HAP-1 (cell line): ENCODE data around the gene THOC5.

Experiments used
- DNase-seq, 2 experiments: peaks; one replicate each; pipeline ENCODE4 v3.0.0-alpha.2; 2016 to 2020; ENCODE audit warnings: low spot score in 2 of 2
- H3K27me3 ChIP-seq: fragments of 250-450 bp; sonication (Bioruptor Pico); 2 replicates; pipeline ENCODE4 v1.5.1; 2020; ENCODE audit warnings: low read depth, mild to moderate bottlenecking, moderate library complexity
- H3K36me3 ChIP-seq: fragments of 250-450 bp; sonication (Bioruptor Pico); replicated peaks from 2 replicates; pipeline ENCODE4 v1.5.1; 2020; ENCODE audit warnings: mild to moderate bottlenecking
- H3K4me1 ChIP-seq: fragments of 250-450 bp; sonication (Bioruptor Pico); 2 replicates; pipeline ENCODE4 v1.5.1; 2020; ENCODE audit warnings: mild to moderate bottlenecking
- H3K4me3 ChIP-seq: fragments of 250-450 bp; sonication (Bioruptor Pico); 2 replicates; pipeline ENCODE4 v1.5.1; 2020; ENCODE audit warnings: mild to moderate bottlenecking, moderate library complexity
- H3K9me3 ChIP-seq: fragments of 250-450 bp; sonication (Bioruptor Pico); 2 replicates; pipeline ENCODE4 v1.5.1; 2020; ENCODE audit warnings: mild to moderate bottlenecking, moderate library complexity
- in situ Hi-C: fragments of 300-500 bp; cut with MboI; formaldehyde crosslinking; loops from 3 replicates; pipeline ENCODE4 v1.14.3; 2020; ENCODE audit warnings: low sequenced_read_pairs, inconsistent platforms, mixed read lengths

THOC5 gene

DNA sequence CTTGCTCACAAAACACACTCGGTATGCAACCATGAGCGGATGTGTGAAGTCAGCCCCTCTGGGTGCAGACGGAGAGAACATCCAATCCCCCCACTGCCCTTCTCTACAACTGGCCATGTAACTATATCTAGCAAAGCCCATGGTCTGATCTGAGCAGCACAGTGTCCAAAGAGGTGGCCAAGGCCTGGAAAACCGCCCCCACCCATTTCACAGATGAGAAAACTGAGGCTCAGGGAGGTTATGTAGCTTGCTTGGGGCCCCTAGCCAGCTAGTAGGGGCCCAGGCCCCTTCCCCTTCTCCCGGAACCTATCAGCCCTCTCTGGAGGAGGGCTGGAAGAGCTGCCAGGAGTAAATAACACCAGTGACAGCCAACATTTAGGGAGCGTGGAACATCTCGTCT, 89.0 kb downstream of the THOC5 start:
- Histone ChIP-seq H3K9me3 (no peaks in the 10 kb centered on the region), H3K27me3 (no peaks in the 10 kb centered on the region), H3K4me1 (no peaks in the 10 kb centered on the region), H3K36me3 (no peaks in the 10 kb centered on the region), H3K4me3 (no peak overlapping the region)
- in situ Hi-C loops, result no loop called here
- no peak for DNase-seq

DNA sequence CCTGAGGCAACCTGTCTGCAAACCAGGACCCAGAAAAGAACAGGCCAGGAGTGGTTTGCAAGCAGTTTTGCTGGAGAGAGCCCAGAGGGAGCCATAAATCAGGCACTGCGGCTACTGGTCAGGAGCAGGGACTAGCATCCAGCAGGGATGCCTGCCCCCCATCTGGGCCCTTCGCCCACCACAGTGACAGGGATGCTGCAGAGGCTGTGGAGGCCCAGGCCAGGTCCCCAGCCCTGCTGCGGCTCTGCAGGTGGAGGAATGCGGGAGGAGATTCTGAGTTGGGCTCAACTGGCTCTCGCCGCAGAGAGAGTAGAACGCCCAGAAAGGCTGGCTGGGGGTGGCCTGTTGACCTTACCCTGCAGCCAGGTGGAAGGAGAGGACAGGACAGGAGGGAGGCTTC, 89.9 kb downstream of the THOC5 start:
- Histone ChIP-seq H3K4me1 (no peaks in the 10 kb centered on the region), H3K27me3 (no peaks in the 10 kb centered on the region), H3K9me3 (no peaks in the 10 kb centered on the region), H3K36me3 (no peaks in the 10 kb centered on the region), H3K4me3 (no peak overlapping the region)
- DNase-seq, result no peak
- in situ Hi-C loops, result no loop called here

DNA sequence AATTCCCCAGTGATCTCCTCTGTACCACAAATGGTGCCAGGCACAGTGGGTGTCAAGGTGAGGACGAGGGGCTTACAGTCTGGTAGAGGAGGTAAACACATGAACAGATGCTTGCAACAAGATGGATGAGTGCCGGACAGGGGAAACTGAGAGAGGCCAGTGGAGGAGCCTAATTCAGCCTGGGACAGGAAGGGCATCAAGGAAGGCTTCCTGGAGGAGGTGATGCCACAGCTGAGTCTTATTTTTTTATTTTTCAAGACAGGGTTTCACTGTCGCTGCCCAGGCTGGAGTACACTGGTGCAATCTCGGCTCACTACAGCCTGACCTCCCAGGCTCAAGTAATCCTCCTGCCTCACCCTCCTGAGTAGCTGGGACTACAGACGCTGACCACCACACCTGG, 92.3 kb downstream of the THOC5 start:
- no peak overlapping the region for H3K4me3 ChIP-seq
- DNase-seq, result no peak
- in situ Hi-C loops, result no loop called here
- H3K36me3 ChIP-seq, result no peaks in the 10 kb centered on the region
- no peaks in the 10 kb centered on the region for H3K27me3 ChIP-seq
- H3K9me3 ChIP-seq, result no peaks in the 10 kb centered on the region
- H3K4me1 ChIP-seq, result no peaks in the 10 kb centered on the region

DNA sequence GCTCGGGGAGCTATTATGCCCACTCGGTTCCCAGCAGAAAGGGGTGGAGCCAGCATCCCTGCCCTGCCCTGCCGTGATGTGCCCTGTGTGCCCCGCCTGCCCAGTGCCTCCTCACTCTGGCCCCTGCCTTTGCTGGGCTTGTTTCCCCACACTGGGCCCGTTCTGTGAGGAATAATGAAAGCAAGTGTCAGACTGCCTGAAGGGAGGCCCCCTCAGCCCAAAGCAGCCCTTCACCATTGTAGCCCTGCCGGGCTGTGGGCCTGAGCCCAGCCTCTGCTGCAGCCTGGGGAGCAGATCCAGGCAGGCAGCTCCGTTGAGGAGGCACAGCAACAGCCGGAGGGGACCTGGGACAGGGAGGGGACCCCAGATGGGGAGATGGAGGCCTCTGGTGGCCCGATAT, 93.8 kb downstream of the THOC5 start:
- Histone ChIP-seq H3K27me3 (no peaks in the 10 kb centered on the region), H3K4me1 (no peaks in the 10 kb centered on the region), H3K36me3 (no peaks in the 10 kb centered on the region), H3K9me3 (no peaks in the 10 kb centered on the region), H3K4me3 (no peak overlapping the region)
- in situ Hi-C loops, result no loop called here
- no peak for DNase-seq

GRCh38 chr22:29458551-29458950, 95.0 kb downstream of the THOC5 start:
- H3K4me3 ChIP-seq, result no peak overlapping the region
- DNase-seq, result no peak
- H3K9me3 ChIP-seq, result no peaks in the 10 kb centered on the region
- H3K36me3 ChIP-seq, result no peaks in the 10 kb centered on the region
- H3K4me1 ChIP-seq, result no peaks in the 10 kb centered on the region
- in situ Hi-C loops, result no loop called here
- no peaks in the 10 kb centered on the region for H3K27me3 ChIP-seq

- peak; percentile 67 to 72 for DNase-seq
- no peaks in the 10 kb centered on the region for H3K27me3 ChIP-seq
- H3K36me3 ChIP-seq, result no peaks in the 10 kb centered on the region
- no peaks in the 10 kb centered on the region for H3K4me1 ChIP-seq
- H3K9me3 ChIP-seq, result no peaks in the 10 kb centered on the region
- no peak overlapping the region for H3K4me3 ChIP-seq
- in situ Hi-C loops, result no loop called here
These were observed 95.8 kb downstream of the THOC5 start for GRCh38 chr22:29457730-29458129.

DNA sequence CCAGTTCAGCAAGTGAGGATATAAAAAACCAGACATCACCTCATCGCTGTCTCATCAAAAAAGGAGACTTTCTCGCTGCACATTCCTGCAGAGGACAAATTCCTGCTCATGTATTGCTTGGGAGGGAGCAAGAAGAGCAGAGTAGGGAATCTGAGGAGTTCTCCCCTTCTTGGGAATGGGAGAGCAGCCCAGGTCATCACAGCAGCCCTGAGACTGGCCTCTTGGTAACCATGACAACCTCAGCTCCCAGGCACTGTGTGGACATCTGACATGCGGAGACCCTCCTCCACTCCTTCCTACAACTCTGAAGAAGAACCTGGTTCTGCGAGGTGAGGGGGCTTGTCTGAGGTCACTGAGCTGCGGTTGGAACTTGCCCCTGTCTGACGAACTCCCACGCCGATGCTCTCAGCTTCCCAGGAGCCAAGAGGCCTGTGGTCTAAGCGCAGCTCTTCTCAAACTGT, 97.3 kb downstream of the THOC5 start:
- Histone ChIP-seq H3K4me3 (no peak overlapping the region), H3K36me3 (no peaks in the 10 kb centered on the region), H3K27me3 (no peaks in the 10 kb centered on the region), H3K4me1 (no peaks in the 10 kb centered on the region), H3K9me3 (no peaks in the 10 kb centered on the region)
- no peak for DNase-seq
- in situ Hi-C loops, result no loop called here
